Measurements from ENCODE around the gene CKB.

Gene CKB

GRCh38 chr14:103510724-103511693 is 11.6 kb downstream of the CKB start:
- no peak for DNase-seq

- no peak for DNase-seq
Observed at GRCh38 chr14:103509864-103510723, 12.5 kb downstream of the CKB start.

GRCh38 chr14:103508521-103509329 is 13.9 kb downstream of the CKB start:
- no peak for DNase-seq

- DNase-seq = no peak
Observed at GRCh38 chr14:103507751-103508150, 14.9 kb downstream of the CKB start.

GRCh38 chr14:103504991-103505565 is 17.6 kb downstream of the CKB start:
- DNase-seq = no peak

- no peak for DNase-seq
Observed at GRCh38 chr14:103503296-103503695, 19.3 kb downstream of the CKB start.

- no peak for DNase-seq
Observed at GRCh38 chr14:103502877-103503276, 19.8 kb downstream of the CKB start.

GRCh38 chr14:103501921-103502669 is 20.5 kb downstream of the CKB start:
- no peak for DNase-seq

- no peak for DNase-seq
Observed at GRCh38 chr14:103501041-103501870, 21.4 kb downstream of the CKB start.

- peak; percentile 95 for DNase-seq
Observed at GRCh38 chr14:103500148-103500990, 22.3 kb downstream of the CKB start.

GRCh38 chr14:103499709-103500108 is 22.9 kb downstream of the CKB start:
- no peak for DNase-seq

- no peak for DNase-seq
Observed at GRCh38 chr14:103496776-103497175, 25.9 kb downstream of the CKB start.

- DNase-seq = no peak
Observed at GRCh38 chr14:103495854-103496253, 26.8 kb downstream of the CKB start.

- DNase-seq = no peak
Observed at GRCh38 chr14:103492156-103492925, 30.3 kb downstream of the CKB start.

GRCh38 chr14:103491691-103492090 is 30.9 kb downstream of the CKB start:
- no peak for DNase-seq

- DNase-seq = no peak
Observed at GRCh38 chr14:103489621-103490020, 33.0 kb downstream of the CKB start.

- no peak for DNase-seq
Observed at GRCh38 chr14:103488960-103489359, 33.7 kb downstream of the CKB start.

GRCh38 chr14:103488071-103488470 is 34.6 kb downstream of the CKB start:
- no peak for DNase-seq

- DNase-seq = no peak
Observed at GRCh38 chr14:103485504-103485903, 37.1 kb downstream of the CKB start.

Measured in eye (tissue), 1 donor.